ENCODE measurements around the gene PAK1.
"Not testable (repeated sequence)": the region's sequence is repeated elsewhere in the genome, so short reads cannot be mapped to it uniquely, and the experiment has no call there.

Gene PAK1

GRCh38 chr11:77300695-77301094, 173.2 kb downstream of the PAK1 start:
- no peak overlapping the region for H3K4me3 ChIP-seq (ENCODE audit: control insufficient read depth, low read depth, low read length)
- DNase-seq (ENCODE audit: low read depth) = no peak
- no peak for TF ChIP-seq CTCF (IDR thresholded peaks at IDR 0.05; ENCODE audit: control insufficient read depth, insufficient read depth, low read depth, low read length, missing control alignments)

DNA sequence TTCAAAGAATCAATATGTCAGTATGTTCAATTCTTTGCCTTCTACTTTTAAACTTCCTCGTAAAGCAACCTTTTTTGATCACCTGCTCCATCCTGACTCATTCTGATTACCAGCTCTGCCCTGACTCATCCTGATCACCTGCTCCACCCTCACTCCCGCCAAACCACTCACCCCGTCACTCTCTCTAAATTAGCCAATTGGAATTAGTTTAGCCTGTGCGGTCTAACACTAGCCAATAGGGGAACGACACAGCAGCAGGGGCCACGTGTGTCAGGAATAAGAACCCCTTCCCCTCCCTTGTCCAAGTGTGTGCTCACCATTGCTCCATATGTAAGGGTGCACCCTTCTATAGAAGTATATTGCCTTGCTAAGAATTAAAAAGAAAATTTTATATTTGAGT, 173.9 kb downstream of the PAK1 start:
- DNase-seq (ENCODE audit: low read depth); H3K4me3 ChIP-seq (ENCODE audit: control insufficient read depth, low read depth, low read length): not testable (repeated sequence)

GRCh38 chr11:77299528-77299993, 174.3 kb downstream of the PAK1 start:
- no peak for TF ChIP-seq CTCF (IDR thresholded peaks at IDR 0.05; ENCODE audit: control insufficient read depth, insufficient read depth, low read depth, low read length, missing control alignments)
- H3K4me3 ChIP-seq (ENCODE audit: control insufficient read depth, low read depth, low read length) = no peak overlapping the region
- no peak for DNase-seq (ENCODE audit: low read depth)

GRCh38 chr11:77294040-77294439, 179.9 kb downstream of the PAK1 start:
- no peak overlapping the region for H3K4me3 ChIP-seq (ENCODE audit: control insufficient read depth, low read depth, low read length)
- DNase-seq (ENCODE audit: low read depth) = no peak
- no peak for TF ChIP-seq CTCF (IDR thresholded peaks at IDR 0.05; ENCODE audit: control insufficient read depth, insufficient read depth, low read depth, low read length, missing control alignments)

GRCh38 chr11:77289737-77290136, 184.2 kb downstream of the PAK1 start:
- no peak for DNase-seq (ENCODE audit: low read depth)
- H3K4me3 ChIP-seq (ENCODE audit: control insufficient read depth, low read depth, low read length) = no peak overlapping the region
- TF ChIP-seq CTCF (IDR thresholded peaks at IDR 0.05; ENCODE audit: control insufficient read depth, insufficient read depth, low read depth, low read length, missing control alignments) = no peak

DNA sequence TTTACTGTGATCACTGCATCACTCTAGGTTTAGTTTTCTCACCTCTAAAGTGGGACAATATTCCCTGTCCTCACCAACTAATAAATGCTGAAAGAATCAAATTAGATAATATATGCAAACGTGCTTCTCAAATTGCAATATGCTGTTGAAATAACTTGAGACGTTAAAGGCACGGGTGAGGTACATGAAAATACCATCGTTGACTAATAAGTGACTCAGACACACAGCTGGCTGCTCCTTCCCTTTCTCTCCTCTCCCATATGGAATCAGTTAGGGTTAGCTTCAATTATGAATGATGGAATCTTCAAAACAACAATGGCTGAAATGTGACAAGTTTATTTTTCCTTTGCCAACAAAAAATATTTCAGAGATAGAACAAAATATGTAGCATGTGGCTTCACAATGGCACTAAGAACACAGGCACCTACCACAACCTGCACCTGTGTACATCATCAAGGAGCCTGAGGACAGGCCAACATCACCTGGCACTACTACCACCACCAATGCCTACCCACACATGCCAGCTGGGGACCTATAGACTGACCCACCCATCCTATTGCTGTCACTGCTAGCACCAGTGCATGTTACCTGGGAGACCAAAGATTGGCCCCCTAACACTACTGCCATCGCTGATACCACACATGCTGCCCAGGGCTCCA, 186.2 kb downstream of the PAK1 start:
- no peak overlapping the region for H3K4me3 ChIP-seq (ENCODE audit: control insufficient read depth, low read depth, low read length)
- DNase-seq (ENCODE audit: low read depth) = peak; percentile 79
- TF ChIP-seq CTCF (IDR thresholded peaks at IDR 0.05; ENCODE audit: control insufficient read depth, insufficient read depth, low read depth, low read length, missing control alignments) = no peak

DNA sequence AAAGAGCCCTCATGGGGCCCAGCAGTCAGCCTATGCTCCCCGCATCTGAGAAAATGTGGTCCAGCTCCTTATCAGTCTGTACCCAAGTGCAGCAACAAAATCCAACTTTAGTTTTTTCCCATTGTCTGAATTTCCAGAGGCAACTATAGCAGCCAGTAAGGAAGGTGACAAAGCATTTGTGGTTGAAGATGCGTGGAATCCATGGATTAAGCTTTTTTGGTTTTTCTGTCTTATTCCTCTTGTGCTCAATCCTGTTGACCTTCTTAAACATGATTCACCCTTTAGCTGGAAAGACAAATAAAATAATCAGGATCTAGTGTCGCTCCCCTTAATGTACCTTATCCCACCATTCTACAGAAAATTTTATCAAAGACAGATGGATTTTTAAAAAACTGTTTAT, 186.8 kb downstream of the PAK1 start:
- no peak for TF ChIP-seq CTCF (IDR thresholded peaks at IDR 0.05; ENCODE audit: control insufficient read depth, insufficient read depth, low read depth, low read length, missing control alignments)
- no peak for DNase-seq (ENCODE audit: low read depth)
- H3K4me3 ChIP-seq (ENCODE audit: control insufficient read depth, low read depth, low read length) = no peak overlapping the region
